Tibial nerve (tissue), 3 donors: Measurements from ENCODE around the gene UQCRH.
"Not testable (repeated sequence)": the region's sequence is repeated elsewhere in the genome, so short reads cannot be mapped to it uniquely, and the experiment has no call there.

Source experiments
- CTCF ChIP-seq, 5 experiments: fragments of 200-600 bp in 3 of 5; fragments of 450-650 bp in 2 of 5; sonication (generic) in 3 of 5; IDR thresholded peaks; one replicate each; pipeline ENCODE4 v1.5.1; 2016 to 2019; ENCODE audit warnings: antibody characterized with exemption in 5 of 5, mild to moderate bottlenecking in 3 of 5, moderate library complexity in 2 of 5
- POLR2A ChIP-seq, 2 donors: fragments of 450-650 bp; IDR thresholded peaks; one replicate each; pipeline ENCODE4 v1.6.1; 2017; ENCODE audit warnings: antibody characterized with exemption in 2 of 2, mild to moderate bottlenecking in 2 of 2, moderate library complexity in 2 of 2

DNA sequence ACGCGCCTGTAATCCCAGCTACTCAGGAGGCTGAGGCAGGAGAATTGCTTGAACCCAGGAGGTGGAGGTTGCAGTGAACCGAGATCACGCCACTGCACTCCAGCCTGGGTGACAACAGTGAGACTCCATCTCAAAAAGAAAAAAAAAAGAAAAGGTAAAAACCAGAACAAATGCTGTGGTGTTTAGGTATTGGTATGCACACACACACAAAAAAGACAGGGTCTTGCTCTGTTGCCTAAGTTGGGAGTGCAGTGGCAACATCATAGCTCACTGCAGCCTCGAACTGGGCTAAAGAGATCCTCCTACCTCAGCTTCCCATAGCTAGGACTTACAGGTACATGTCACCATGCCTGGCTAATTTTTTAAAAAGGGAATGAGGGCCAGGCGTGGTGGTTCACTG lies 15.8 kb downstream of the UQCRH start:
- not testable (repeated sequence) for TF ChIP-seq POLR2A, CTCF (IDR thresholded peaks at IDR 0.05)
